SH-SY5Y (cell line): ENCODE results near the gene CDH4.

ENCODE experiments used
- GATA2 ChIP-seq: IDR thresholded peaks from 2 replicates; pipeline ENCODE4 v1.6.1; 2011; ENCODE audit warnings: mild to moderate bottlenecking, low read depth, low read length
- GATA3 ChIP-seq: IDR thresholded peaks from 2 replicates; pipeline ENCODE4 v1.6.1; 2011; ENCODE audit warnings: low read depth, mild to moderate bottlenecking, low read length, moderate library complexity

DNA sequence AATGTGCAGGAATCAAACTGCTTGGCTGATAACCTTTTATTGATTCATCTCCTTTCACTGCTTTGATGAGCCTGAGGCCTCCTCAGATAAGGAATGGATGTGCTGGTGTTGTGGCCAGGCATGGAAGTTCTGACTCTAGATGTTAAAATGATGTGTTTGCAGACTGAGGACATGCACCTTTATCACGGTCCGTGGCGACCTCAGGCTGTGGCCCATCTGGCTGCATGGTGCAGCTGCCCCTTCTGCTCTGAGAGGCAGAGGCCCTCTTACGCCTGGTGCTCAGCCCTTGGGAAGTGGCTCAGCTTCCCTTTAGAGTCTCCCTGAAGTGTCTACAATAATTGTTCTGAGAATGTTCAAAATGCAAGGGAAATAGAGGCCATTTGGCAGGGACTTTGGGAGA lies 26.2 kb downstream of the CDH4 start:
- TF ChIP-seq GATA3 (no peak), GATA2 (no peak)
